ENCODE results near the gene AAGAB. TPM values are rescaled to one million over a fixed set of nuclear protein-coding genes. Genes with fewer than 3 reads are reported as not detected.
"Not testable (repeated sequence)": the region's sequence is repeated elsewhere in the genome, so short reads cannot be mapped to it uniquely, and the experiment has no call there.

Gene AAGAB
- total and polyA plus RNA-seq, 2 donors (not counting 1 experiment from before 2014, with no cell fraction given), result 9.4 to 25.0 TPM

DNA sequence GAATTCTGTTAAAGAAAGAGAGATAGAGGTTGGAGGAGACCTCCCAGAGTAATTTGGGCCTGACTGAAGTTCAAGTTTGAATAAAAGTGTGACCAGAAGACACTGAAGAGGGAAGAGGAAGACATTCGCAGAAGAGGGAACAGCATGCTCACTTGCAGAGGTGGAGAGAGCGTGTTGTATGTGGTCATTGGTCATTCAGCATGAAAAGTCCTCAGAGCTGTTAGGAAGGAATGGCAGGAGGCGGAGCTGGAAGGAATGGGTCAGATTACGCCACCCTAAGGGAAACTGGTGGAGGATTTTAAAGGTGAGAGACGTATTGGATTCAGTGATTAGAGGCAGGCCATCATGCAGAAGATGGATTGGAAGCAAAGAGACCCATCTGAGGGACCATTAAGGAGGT lies 41.7 kb upstream of the AAGAB start:
- Histone ChIP-seq H3K27me3 (replicated peaks in 1 of 4; ENCODE audit: control extremely low read depth in 1 of 4, control insufficient read depth in 3 of 4, insufficient read depth in 4 of 4, low read length in 3 of 4) (no peaks in the 10 kb centered on the region), H3K79me2 (ENCODE audit: control insufficient read depth, insufficient read depth, low read length) (no peaks in the 10 kb centered on the region), H3K36me3 (replicated peaks in 1 of 2; ENCODE audit: control extremely low read depth in 1 of 2, control insufficient read depth in 1 of 2, extremely low read depth in 1 of 2, insufficient read depth in 2 of 2, low read length in 1 of 2) (no peaks in the 10 kb centered on the region), H3K4me2 (replicated peaks; ENCODE audit: low read depth, low read length, poor library complexity, severe bottlenecking) (peak overlapping the region; percentile 48), H3K4me3 (ENCODE audit: control extremely low read depth in 1 of 5, extremely low read depth in 1 of 5, insufficient read depth in 1 of 5, low read depth in 2 of 5, low read length in 4 of 5) (no peak overlapping the region), H2AFZ (ENCODE audit: insufficient read depth, low read depth, low read length, poor library complexity, severe bottlenecking) (no peak overlapping the region), H4K20me1 (ENCODE audit: control insufficient read depth, insufficient read depth, low read length, poor library complexity, severe bottlenecking) (no peaks in the 10 kb centered on the region), H3K4me1 (ENCODE audit: control insufficient read depth in 2 of 2, insufficient read depth in 2 of 2, low read length in 2 of 2) (peaks cover 13% of the 10 kb centered on the region in 2 donors), H3K27ac (ENCODE audit: low read length in 2 of 2) (no peak overlapping the region), H3K9me3 (ENCODE audit: control extremely low read depth in 1 of 3, control insufficient read depth in 2 of 3, insufficient read depth in 1 of 3, low read length in 2 of 3) (no peaks in the 10 kb centered on the region), H3K9ac (ENCODE audit: low read length) (no peak overlapping the region)
- no peak overlapping the region for H3K27ac Mint-ChIP-seq
- TF ChIP-seq, protein P1, sequence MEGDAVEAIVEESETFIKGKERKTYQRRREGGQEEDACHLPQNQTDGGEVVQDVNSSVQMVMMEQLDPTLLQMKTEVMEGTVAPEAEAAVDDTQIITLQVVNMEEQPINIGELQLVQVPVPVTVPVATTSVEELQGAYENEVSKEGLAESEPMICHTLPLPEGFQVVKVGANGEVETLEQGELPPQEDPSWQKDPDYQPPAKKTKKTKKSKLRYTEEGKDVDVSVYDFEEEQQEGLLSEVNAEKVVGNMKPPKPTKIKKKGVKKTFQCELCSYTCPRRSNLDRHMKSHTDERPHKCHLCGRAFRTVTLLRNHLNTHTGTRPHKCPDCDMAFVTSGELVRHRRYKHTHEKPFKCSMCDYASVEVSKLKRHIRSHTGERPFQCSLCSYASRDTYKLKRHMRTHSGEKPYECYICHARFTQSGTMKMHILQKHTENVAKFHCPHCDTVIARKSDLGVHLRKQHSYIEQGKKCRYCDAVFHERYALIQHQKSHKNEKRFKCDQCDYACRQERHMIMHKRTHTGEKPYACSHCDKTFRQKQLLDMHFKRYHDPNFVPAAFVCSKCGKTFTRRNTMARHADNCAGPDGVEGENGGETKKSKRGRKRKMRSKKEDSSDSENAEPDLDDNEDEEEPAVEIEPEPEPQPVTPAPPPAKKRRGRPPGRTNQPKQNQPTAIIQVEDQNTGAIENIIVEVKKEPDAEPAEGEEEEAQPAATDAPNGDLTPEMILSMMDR (IDR thresholded peaks at IDR 0.05), result no peak
- TF ChIP-seq EZH2 (IDR thresholded peaks at IDR 0.05; ENCODE audit: borderline replicate concordance, insufficient read depth, low read depth, low read length, poor library complexity, severe bottlenecking), result no peak
- CTCF ChIA-PET, result interaction anchor here (3.3 kb wide), 1 partner anchor 350 kb away, joined by 12 read pairs; no protein-coding TSS in a partner anchor
- H3K4me1 Mint-ChIP-seq, result peaks cover 16% of the 10 kb centered on the region
- WGBS (ENCODE audit: insufficient coverage), result 97% methylated on average over 5 of the region's 5 CpGs
- ATAC-seq (ENCODE audit: low read depth) (no peak), DNase-seq (no peak)
- POLR2A ChIA-PET, result no interaction called here
- H3K27me3 Mint-ChIP-seq, result no peaks in the 10 kb centered on the region
- no peaks in the 10 kb centered on the region for H3K9me3 Mint-ChIP-seq (ENCODE audit: insufficient read depth)
- H3K4me3 Mint-ChIP-seq, result peak overlapping the region; percentile 26
- intact Hi-C loops (cut with micrococcal nuclease), result no loop called here

DNA sequence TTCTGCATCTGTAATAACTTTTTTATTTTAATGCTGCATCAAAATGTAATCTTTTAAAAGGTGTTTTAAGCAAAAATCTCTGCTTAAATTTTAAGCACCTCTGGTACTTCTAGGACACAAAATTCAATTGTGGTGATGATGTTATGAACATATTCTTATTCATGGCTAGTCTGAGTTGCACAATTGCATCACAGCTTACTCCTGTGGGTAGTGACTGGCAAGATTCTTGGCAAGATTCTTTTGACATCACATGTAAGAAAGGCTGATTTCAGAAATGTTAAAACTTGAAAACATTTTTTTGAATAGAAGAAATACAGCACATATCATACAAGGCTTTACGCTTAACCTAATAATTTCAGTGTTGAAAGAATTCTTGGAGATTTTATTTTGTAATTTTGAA lies 35.9 kb upstream of the AAGAB start:
- no peak overlapping the region for H3K27ac Mint-ChIP-seq
- Histone ChIP-seq H3K4me2 (replicated peaks; ENCODE audit: low read depth, low read length, poor library complexity, severe bottlenecking) (no peak overlapping the region), H3K79me2 (ENCODE audit: control insufficient read depth, insufficient read depth, low read length) (no peaks in the 10 kb centered on the region), H3K9me3 (ENCODE audit: control extremely low read depth in 1 of 3, control insufficient read depth in 2 of 3, insufficient read depth in 1 of 3, low read length in 2 of 3) (peaks cover 1 to 9% (median 3%) of the 10 kb centered on the region in 3 donors), H3K36me3 (replicated peaks in 1 of 2; ENCODE audit: control extremely low read depth in 1 of 2, control insufficient read depth in 1 of 2, extremely low read depth in 1 of 2, insufficient read depth in 2 of 2, low read length in 1 of 2) (no peaks in the 10 kb centered on the region), H3K27me3 (replicated peaks in 1 of 4; ENCODE audit: control extremely low read depth in 1 of 4, control insufficient read depth in 3 of 4, insufficient read depth in 4 of 4, low read length in 3 of 4) (peaks cover 0 to 2% (median 0%) of the 10 kb centered on the region in 4 experiments), H4K20me1 (ENCODE audit: control insufficient read depth, insufficient read depth, low read length, poor library complexity, severe bottlenecking) (no peaks in the 10 kb centered on the region), H3K27ac (ENCODE audit: low read length in 2 of 2) (no peak overlapping the region), H3K4me1 (ENCODE audit: control insufficient read depth in 2 of 2, insufficient read depth in 2 of 2, low read length in 2 of 2) (no peaks in the 10 kb centered on the region), H2AFZ (ENCODE audit: insufficient read depth, low read depth, low read length, poor library complexity, severe bottlenecking) (no peak overlapping the region), H3K4me3 (ENCODE audit: control extremely low read depth in 1 of 5, extremely low read depth in 1 of 5, insufficient read depth in 1 of 5, low read depth in 2 of 5, low read length in 4 of 5) (no peak overlapping the region), H3K9ac (ENCODE audit: low read length) (no peak overlapping the region)
- TF ChIP-seq, protein P1 (IDR thresholded peaks at IDR 0.05), result no peak
- TF ChIP-seq EZH2 (IDR thresholded peaks at IDR 0.05; ENCODE audit: borderline replicate concordance, insufficient read depth, low read depth, low read length, poor library complexity, severe bottlenecking), result no peak
- POLR2A ChIA-PET, result no interaction called here
- CTCF ChIA-PET, result no interaction called here
- DNase-seq, result no peak
- no peak overlapping the region for H3K4me3 Mint-ChIP-seq
- WGBS (ENCODE audit: insufficient coverage), result no CpG with 5 or more reads among the region's 1 CpG
- H3K9me3 Mint-ChIP-seq (ENCODE audit: insufficient read depth), result no peaks in the 10 kb centered on the region
- intact Hi-C loops (cut with micrococcal nuclease), result no loop called here
- H3K27me3 Mint-ChIP-seq, result no peaks in the 10 kb centered on the region
- no peak for ATAC-seq (ENCODE audit: low read depth)
- H3K4me1 Mint-ChIP-seq, result no peaks in the 10 kb centered on the region

DNA sequence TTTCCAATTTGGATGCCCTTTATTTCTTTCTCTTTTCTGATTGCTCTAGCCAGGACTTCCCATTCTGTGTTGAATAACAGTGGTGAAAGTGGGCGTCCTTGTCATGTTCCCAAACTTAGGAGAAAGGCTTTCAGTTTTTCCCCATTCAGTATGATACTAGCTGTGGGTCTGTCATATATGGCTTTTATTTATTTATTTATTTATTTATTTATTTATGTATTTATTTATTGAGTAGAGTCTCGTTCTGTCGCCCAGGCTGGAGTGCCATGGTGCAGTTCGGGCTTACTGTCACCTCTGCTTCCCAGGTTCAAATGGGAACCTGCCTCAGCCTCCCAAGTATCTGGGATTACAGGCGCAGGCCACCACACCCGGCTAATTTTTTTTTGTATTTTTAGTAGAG lies 31.9 kb upstream of the AAGAB start:
- H3K27me3 Mint-ChIP-seq, POLR2A ChIA-PET, CTCF ChIA-PET: not testable (repeated sequence)

More for the DNA sequence above, 31.9 kb upstream of the AAGAB start:
- H4K20me1 ChIP-seq (ENCODE audit: control insufficient read depth, insufficient read depth, low read length, poor library complexity, severe bottlenecking); H3K9me3 Mint-ChIP-seq (ENCODE audit: insufficient read depth); H3K27me3 ChIP-seq (replicated peaks in 1 of 4; ENCODE audit: control extremely low read depth in 1 of 4, control insufficient read depth in 3 of 4, insufficient read depth in 4 of 4, low read length in 3 of 4); H3K27ac Mint-ChIP-seq; H3K36me3 ChIP-seq (replicated peaks in 1 of 2; ENCODE audit: control extremely low read depth in 1 of 2, control insufficient read depth in 1 of 2, extremely low read depth in 1 of 2, insufficient read depth in 2 of 2, low read length in 1 of 2); H3K4me3 ChIP-seq (ENCODE audit: control extremely low read depth in 1 of 5, extremely low read depth in 1 of 5, insufficient read depth in 1 of 5, low read depth in 2 of 5, low read length in 4 of 5); intact Hi-C loops (cut with micrococcal nuclease); H3K9me3 ChIP-seq (ENCODE audit: control extremely low read depth in 1 of 3, control insufficient read depth in 2 of 3, insufficient read depth in 1 of 3, low read length in 2 of 3); H2AFZ ChIP-seq (ENCODE audit: insufficient read depth, low read depth, low read length, poor library complexity, severe bottlenecking); ATAC-seq (ENCODE audit: low read depth); H3K79me2 ChIP-seq (ENCODE audit: control insufficient read depth, insufficient read depth, low read length); H3K27ac ChIP-seq (ENCODE audit: low read length in 2 of 2); H3K4me3 Mint-ChIP-seq; DNase-seq; H3K9ac ChIP-seq (ENCODE audit: low read length); H3K4me1 Mint-ChIP-seq; H3K4me1 ChIP-seq (ENCODE audit: control insufficient read depth in 2 of 2, insufficient read depth in 2 of 2, low read length in 2 of 2); H3K4me2 ChIP-seq (replicated peaks; ENCODE audit: low read depth, low read length, poor library complexity, severe bottlenecking): not testable (repeated sequence)
- WGBS (ENCODE audit: insufficient coverage), result 100% methylated on average over 2 of the region's 6 CpGs

All from B cell (primary cell).